IMR-90 (cell line): ENCODE data around the gene NUMA1. TPM values are rescaled to one million over a fixed set of nuclear protein-coding genes. Genes with fewer than 3 reads are reported as not detected.

ENCODE experiments used
- ATAC-seq: fragments of 200-7000 bp; cut with Tn5 transposase; 2 replicates; pipeline ENCODE4 v1.9.1; 2020; ENCODE audit warnings: low read depth, mild to moderate bottlenecking, moderate library complexity
- BruUV-seq: library from RNA; stranded (reverse); fragments of 400-500 nt; replicated peaks from 2 replicates; lab custom pipeline; 2021; lab: Mats Ljungman, UMichigan
- CTCF ChIA-PET: fragments of 300-600 bp; formaldehyde crosslinking; extraction: SDS; loops from one replicate; lab custom pipeline; 2021; ENCODE audit warnings: antibody characterized with exemption; lab: Yijun Ruan, JAX
- POLR2A ChIA-PET: fragments of 300-600 bp; sonication (Branson Sonifier 250); formaldehyde crosslinking; loops from one replicate; lab custom pipeline; 2022; ENCODE audit warnings: antibody characterized with exemption; ENCODE audit not compliant: unreplicated experiment; lab: Charles Lee
- DNase-seq: peaks from one replicate; pipeline ENCODE4 v3.0.0; 2013
- H2AFZ ChIP-seq: replicated peaks from 2 replicates; pipeline ENCODE3; 2013; ENCODE audit warnings: low read length, mild to moderate bottlenecking; ENCODE audit not compliant: poor library complexity
- H2AK5ac ChIP-seq: 2 replicates; pipeline ENCODE4 v1.6.1; 2013; ENCODE audit warnings: low read depth, low read length, inconsistent platforms
- H2AK9ac ChIP-seq: replicated peaks from 2 replicates; pipeline ENCODE3; 2013; ENCODE audit warnings: mild to moderate bottlenecking, low read depth, low read length, moderate library complexity; ENCODE audit not compliant: poor library complexity
- H2BK120ac ChIP-seq: 2 replicates; pipeline ENCODE4 v1.6.1; 2013; ENCODE audit warnings: low read depth, low read length, inconsistent platforms
- H2BK15ac ChIP-seq: 3 replicates; pipeline ENCODE4 v1.6.1; 2013; ENCODE audit warnings: low read depth, low read length, inconsistent platforms
- H2BK20ac ChIP-seq: 2 replicates; pipeline ENCODE4 v1.6.1; 2013; ENCODE audit warnings: low read depth, mild to moderate bottlenecking, inconsistent platforms, low read length, moderate library complexity
- H2BK5ac ChIP-seq: 2 replicates; pipeline ENCODE4 v1.6.1; 2013; ENCODE audit warnings: mild to moderate bottlenecking, low read depth, low read length, inconsistent platforms; ENCODE audit not compliant: poor library complexity, severe bottlenecking
- H3K14ac ChIP-seq: replicated peaks from 2 replicates; pipeline ENCODE4 v1.6.1; 2013; ENCODE audit warnings: low read depth, low read length, inconsistent platforms
- H3K18ac ChIP-seq: 2 replicates; pipeline ENCODE4 v1.6.1; 2013; ENCODE audit warnings: low read depth, low read length, control low read depth
- H3K23ac ChIP-seq: 2 replicates; pipeline ENCODE4 v1.6.1; 2013; ENCODE audit warnings: low read depth, low read length, inconsistent platforms
- H3K27ac ChIP-seq: 2 replicates; pipeline ENCODE4 v1.5.1; 2013; ENCODE audit warnings: mild to moderate bottlenecking, control low read depth, low read length; ENCODE audit not compliant: insufficient read depth
- H3K27me3 ChIP-seq: 2 replicates; pipeline ENCODE4 v1.6.1; 2013; ENCODE audit warnings: low read length; ENCODE audit not compliant: control insufficient read depth, insufficient read depth
- H3K36me3 ChIP-seq: 2 replicates; pipeline ENCODE4 v1.6.1; 2013; ENCODE audit warnings: low read length, mixed read lengths; ENCODE audit not compliant: control insufficient read depth, insufficient read depth
- H3K4ac ChIP-seq: 2 replicates; pipeline ENCODE4 v1.6.1; 2013; ENCODE audit warnings: low read depth, low read length, inconsistent platforms
- H3K4me1 ChIP-seq: 2 replicates; pipeline ENCODE4 v1.6.1; 2013; ENCODE audit warnings: low read length, mixed read lengths; ENCODE audit not compliant: control insufficient read depth, insufficient read depth
- H3K4me2 ChIP-seq: 2 replicates; pipeline ENCODE4 v1.6.1; 2013; ENCODE audit warnings: low read depth, mild to moderate bottlenecking, control low read depth, low read length, moderate library complexity
- H3K4me3 ChIP-seq: 2 replicates; pipeline ENCODE4 v1.5.1; 2013; ENCODE audit warnings: low read depth, mild to moderate bottlenecking, control low read depth, low read length, moderate library complexity; ENCODE audit not compliant: insufficient read depth
- H3K56ac ChIP-seq: 2 replicates; pipeline ENCODE4 v1.6.1; 2013; ENCODE audit warnings: low read length, inconsistent platforms; ENCODE audit not compliant: insufficient read depth; ENCODE audit errors: extremely low read depth
- H3K79me1 ChIP-seq, 2 experiments: 2 replicates each; pipeline ENCODE4 v1.6.1; 2013; ENCODE audit warnings: low read length in 2 of 2, inconsistent platforms in 1 of 2, low read depth in 1 of 2
- H3K9ac ChIP-seq: 2 replicates; pipeline ENCODE4 v1.6.1; 2013; ENCODE audit warnings: low read depth, low read length, control low read depth
- H3K9me1 ChIP-seq: 2 replicates; pipeline ENCODE4 v1.6.1; 2013; ENCODE audit warnings: low read length, inconsistent platforms; ENCODE audit not compliant: insufficient read depth
- H3K9me3 ChIP-seq: 2 replicates; pipeline ENCODE4 v1.6.1; 2013; ENCODE audit warnings: low read length; ENCODE audit not compliant: control insufficient read depth, insufficient read depth
- H4K20me1 ChIP-seq: 2 replicates; pipeline ENCODE4 v1.6.1; 2013; ENCODE audit warnings: low read length, inconsistent platforms; ENCODE audit not compliant: insufficient read depth
- H4K5ac ChIP-seq: 2 replicates; pipeline ENCODE4 v1.6.1; 2013; ENCODE audit warnings: mild to moderate bottlenecking, low read depth, low read length, control low read depth
- H4K8ac ChIP-seq, 2 experiments: 2 replicates each; pipeline ENCODE4 v1.6.1; 2013; ENCODE audit warnings: low read depth in 2 of 2, low read length in 2 of 2, control low read depth in 1 of 2, inconsistent platforms in 1 of 2
- H4K91ac ChIP-seq: 2 replicates; pipeline ENCODE4 v1.6.1; 2013; ENCODE audit warnings: low read depth, low read length, inconsistent platforms; ENCODE audit not compliant: insufficient read depth
- BHLHE40 ChIP-seq: fragments of 150-350 bp; IDR thresholded peaks from 2 replicates; pipeline ENCODE4 v1.6.1; 2016; ENCODE audit warnings: mild to moderate bottlenecking, low read depth, low read length
- CEBPB ChIP-seq: IDR thresholded peaks from 2 replicates; pipeline ENCODE4 v1.6.1; 2012; ENCODE audit warnings: low read depth, low read length, improper control_type of control experiment
- CHD1 ChIP-seq: IDR thresholded peaks from 2 replicates; pipeline ENCODE4 v1.6.1; 2012; ENCODE audit warnings: low read depth, low read length, improper control_type of control experiment
- CTCF ChIP-seq: conservative IDR thresholded peaks from 2 replicates; pipeline ENCODE4 v1.5.1; 2012; ENCODE audit warnings: mild to moderate bottlenecking, low read depth, low read length, improper control_type of control experiment
- ELK1 ChIP-seq: fragments of 150-350 bp; IDR thresholded peaks from 2 replicates; pipeline ENCODE4 v1.6.1; 2016; ENCODE audit warnings: low read depth, mild to moderate bottlenecking, low read length, moderate library complexity, borderline replicate concordance
- FOS ChIP-seq: fragments of 150-350 bp; IDR thresholded peaks from 2 replicates; pipeline ENCODE4 v1.6.1; 2016; ENCODE audit warnings: low read depth, low read length
- MAFK ChIP-seq: IDR thresholded peaks from 2 replicates; pipeline ENCODE4 v1.6.1; 2012; ENCODE audit warnings: low read depth, low read length, improper control_type of control experiment
- MAZ ChIP-seq: IDR thresholded peaks from 2 replicates; pipeline ENCODE4 v1.6.1; 2012; ENCODE audit warnings: low read depth, mild to moderate bottlenecking, low read length, improper control_type of control experiment, moderate library complexity, borderline replicate concordance
- NFE2L2 ChIP-seq: fragments of 150-350 bp; IDR thresholded peaks from 2 replicates; pipeline ENCODE4 v1.6.1; 2016; ENCODE audit warnings: low read depth, mild to moderate bottlenecking, low read length
- POLR2A ChIP-seq: IDR thresholded peaks from 2 replicates; pipeline ENCODE4 v1.6.1; 2012; ENCODE audit warnings: mild to moderate bottlenecking, low read depth, low read length
- RAD21 ChIP-seq: IDR thresholded peaks from 2 replicates; pipeline ENCODE4 v1.6.1; 2012; ENCODE audit warnings: low read length, improper control_type of control experiment
- RCOR1 ChIP-seq: IDR thresholded peaks from 2 replicates; pipeline ENCODE4 v1.6.1; 2012; ENCODE audit warnings: mild to moderate bottlenecking, low read length, improper control_type of control experiment; ENCODE audit not compliant: insufficient replicate concordance
- RFX5 ChIP-seq: IDR thresholded peaks from 2 replicates; pipeline ENCODE4 v1.8.0; 2012; ENCODE audit warnings: low read depth, mild to moderate bottlenecking, low read length, moderate library complexity
- SMC3 ChIP-seq: fragments of 150-350 bp; IDR thresholded peaks from 2 replicates; pipeline ENCODE4 v1.6.1; 2016; ENCODE audit warnings: low read depth, mild to moderate bottlenecking, antibody characterized with exemption, low read length, moderate library complexity
- USF2 ChIP-seq: fragments of 150-350 bp; IDR thresholded peaks from 2 replicates; pipeline ENCODE4 v1.6.1; 2017; ENCODE audit warnings: mild to moderate bottlenecking, antibody characterized with exemption, low read length, low read depth
- WGBS, 2 experiments: methylation state at CpG; one replicate each; pipeline versions ENCODE4 v1.1.5 to v1.1.7; 2013; ENCODE audit warnings: missing lambda C conversion rate in 2 of 2; ENCODE audit not compliant: insufficient read length in 1 of 2; ENCODE audit errors: extremely low coverage in 2 of 2; 5-methylcytosine and 5-hydroxymethylcytosine counted together
- dilution Hi-C: fragments of 300-500 bp; cut with HindIII; formaldehyde crosslinking; loops from one replicate; pipeline ENCODE4 v1.14.3; 2018; ENCODE audit warnings: low sequenced_read_pairs; ENCODE audit not compliant: unreplicated experiment
- in situ Hi-C: fragments of 300-500 bp; cut with MboI; formaldehyde crosslinking; loops from 3 replicates; pipeline ENCODE4 v1.14.3; 2019; ENCODE audit warnings: low sequenced_read_pairs, inconsistent platforms, mixed read lengths
- intact Hi-C: fragments of 100-400 bp; cut with micrococcal nuclease; formaldehyde crosslinking; loops from 2 replicates; pipeline ENCODE4 v1.10.0; 2022
- polyA plus RNA-seq, 3 experiments: library from polyadenylated mRNA; depleted of rRNA; stranded (reverse); fragments of >200 nt; gene quantifications; 2 replicates each; pipeline ENCODE4 v1.2.3, GENCODE V29; 2012; ENCODE audit warnings: low replicate concordance in 1 of 3
- total RNA-seq: library from RNA; depleted of rRNA; stranded (reverse); fragments of >200 nt; gene quantifications from 2 replicates; pipeline ENCODE4 v1.2.3, GENCODE V29; 2012

The NUMA1 gene
- total and polyA plus RNA-seq, 2 of the 4 experiments (the other 2 are of a cell fraction) = 61.7 to 97.0 TPM

- Histone ChIP-seq H3K14ac (peak overlapping the region; percentile 83), H3K36me3 (peaks cover 4% of the 10 kb centered on the region; the same call in 1 of the 2 replicates), H3K56ac (no peak overlapping the region), H3K9ac (peak overlapping the region; percentile 74), H3K4me2 (peak overlapping the region; percentile 80), H2BK5ac (peak overlapping the region; percentile 61), H4K20me1 (no peaks in the 10 kb centered on the region), H2AK9ac (peak overlapping the region; percentile 45), H2BK15ac (0 out of 3 replicates have a peak overlapping the region, but pooled peaks have one; percentile 9), H3K4ac (peak overlapping the region; percentile 94), H3K4me1 (peaks cover 2% of the 10 kb centered on the region; the same call in 1 of the 2 replicates), H4K5ac (peak overlapping the region; percentile 60), H2BK120ac (peak overlapping the region; percentile 81), H3K23ac (no peak overlapping the region), H3K4me3 (peak overlapping the region; percentile 51), H3K9me3 (no peaks in the 10 kb centered on the region), H4K8ac (peak overlapping the region; percentile 89 to 96), H3K27ac (peak overlapping the region; percentile 74), H3K9me1 (no peaks in the 10 kb centered on the region), H2BK20ac (no peak overlapping the region), H3K18ac (no peak overlapping the region), H3K27me3 (no peaks in the 10 kb centered on the region), H2AK5ac (peak overlapping the region; percentile 83), H3K79me1 (peaks cover 13 to 35% of the 10 kb centered on the region in 2 experiments; a peak in 3 of 4 replicates), H4K91ac (peak overlapping the region; percentile 92; the same call in 1 of the 2 replicates), H2AFZ (peak overlapping the region; percentile 94)
- ATAC-seq = no peak
- no peak for TF ChIP-seq CTCF
- no peak for TF ChIP-seq FOS
- TF ChIP-seq NFE2L2 = no peak
- TF ChIP-seq RFX5 = no peak
- TF ChIP-seq MAFK = no peak
- TF ChIP-seq MAZ = no peak
- TF ChIP-seq POLR2A = no peak
- no peak for TF ChIP-seq RCOR1
- TF ChIP-seq CHD1 = no peak
- TF ChIP-seq SMC3 = no peak
- no peak for TF ChIP-seq RAD21
- no peak for TF ChIP-seq CEBPB
- no peak for TF ChIP-seq BHLHE40
- TF ChIP-seq ELK1 = no peak
- no peak for TF ChIP-seq USF2
- in situ Hi-C loops (no loop called here), dilution Hi-C loops (no loop called here), intact Hi-C loops (loop anchor here (2.0 kb wide), 1 partner anchor 64 kb away; no protein-coding TSS in a partner anchor)
- WGBS, 2 experiments = no CpG with 5 or more reads among the region's 21 CpGs
- ChIA-PET POLR2A (no interaction called here), CTCF (interaction anchor here (1.2 kb wide), 1 partner anchor 56 kb away, joined by 6 read pairs; no protein-coding TSS in a partner anchor)
- no peak for DNase-seq
- BruUV-seq = no TSS peak
Observed at GRCh38 chr11:72081184-72081644, 872 bp upstream of the NUMA1 start.
